ENCODE results near the gene DIAPH2. TPM values are rescaled to one million over a fixed set of nuclear protein-coding genes. Genes with fewer than 3 reads are reported as not detected.
"Not testable (repeated sequence)": the region's sequence is repeated elsewhere in the genome, so short reads cannot be mapped to it uniquely, and the experiment has no call there.

Gene DIAPH2
- total and polyA plus RNA-seq, 9 of the 15 experiments (the other 6 are each of a cell fraction or from before 2014, with no cell fraction given) = 0.01 to 0.18 (median 0.07) TPM; not detected in 1

DNA sequence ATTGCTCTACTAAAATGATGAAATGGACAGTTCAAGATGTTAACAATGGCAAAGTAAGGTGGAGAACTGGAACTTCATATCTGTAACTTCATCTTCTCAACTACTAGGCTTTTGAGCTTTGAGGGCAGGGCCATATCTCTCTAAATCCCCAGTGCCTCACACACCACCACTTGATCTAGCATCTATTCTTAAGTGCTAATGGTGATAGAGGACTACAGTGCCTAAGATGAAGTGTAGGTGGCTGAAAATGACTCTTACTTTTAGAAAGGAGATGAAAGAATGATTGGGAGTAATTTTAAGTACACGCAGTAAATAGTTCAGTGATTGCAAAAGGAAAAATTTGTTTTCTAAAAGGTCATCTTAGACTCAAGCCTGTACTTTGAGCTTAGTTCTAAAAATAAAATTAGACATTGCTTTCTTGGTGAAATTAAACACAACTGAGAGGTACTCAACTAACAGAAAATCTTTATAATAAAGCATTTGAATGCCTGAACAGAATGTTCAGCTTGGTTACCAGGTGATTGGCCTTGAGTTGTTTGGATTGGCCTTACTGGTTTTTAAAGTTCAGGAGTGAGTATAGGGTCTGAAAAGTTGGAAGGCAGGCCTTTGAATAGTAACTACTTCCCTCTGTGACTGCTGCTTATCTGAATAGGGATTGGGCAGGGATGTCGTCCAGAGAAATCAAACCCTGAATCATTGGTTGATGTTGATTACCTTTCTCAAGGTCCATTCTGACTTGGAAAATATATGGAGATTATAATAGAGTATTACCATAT lies 45.4 kb downstream of the DIAPH2 start (continued):
- no peak for TF ChIP-seq MBD1 (CRISPR knock-in tag; IDR thresholded peaks at IDR 0.05)

GRCh38 chrX:96731000-96731399 lies 46.4 kb downstream of the DIAPH2 start:
- H3K9me3 ChIP-seq (replicated peaks; ENCODE audit: control insufficient read depth, insufficient read depth, low read depth, low read length); intact Hi-C loops (cut with micrococcal nuclease); H3K4me1 ChIP-seq (replicated peaks in 1 of 2; ENCODE audit: control insufficient read depth in 2 of 2, insufficient read depth in 2 of 2, low read length in 2 of 2); ATAC-seq; H3K79me2 ChIP-seq (ENCODE audit: control insufficient read depth, insufficient read depth, low read length); H3K27ac ChIP-seq (ENCODE audit: extremely low read depth, low read depth, low read length); H3K36me3 ChIP-seq (ENCODE audit: control insufficient read depth, insufficient read depth, low read length); H2AFZ ChIP-seq (ENCODE audit: low read depth, low read length); H4K20me1 ChIP-seq (replicated peaks; ENCODE audit: control insufficient read depth, insufficient read depth, low read length); H3K9ac ChIP-seq (ENCODE audit: insufficient read depth in 1 of 2, low read depth in 2 of 2, low read length in 2 of 2); FAIRE-seq; CTCF ChIA-PET (ENCODE audit: low intra/inter-chr PET ratio); H3K4me2 ChIP-seq (ENCODE audit: insufficient read depth, low read length); in situ Hi-C loops (cut with MboI); DNase-seq (ENCODE audit: extremely low read depth in 1 of 4, low spot score in 3 of 4); POLR2A ChIA-PET; BruUV-seq (replicated peaks); H3K27me3 ChIP-seq (ENCODE audit: control insufficient read depth in 2 of 2, insufficient read depth in 2 of 2, low read length in 2 of 2); H3K4me3 ChIP-seq; H3K9me1 ChIP-seq (ENCODE audit: control insufficient read depth, insufficient read depth, low read length): not testable (repeated sequence)
- 3% methylated on average over 3 of the region's 3 CpGs for WGBS (ENCODE audit: insufficient coverage, low coverage, missing lambda C conversion rate)
